ENCODE measurements around the gene MUC12. TPM values are rescaled to one million over a fixed set of nuclear protein-coding genes. Genes with fewer than 3 reads are reported as not detected.
"Not testable (repeated sequence)": the region's sequence is repeated elsewhere in the genome, so short reads cannot be mapped to it uniquely, and the experiment has no call there.

Gene MUC12
- total RNA-seq, 4 donors from 2014 or later = 1.4 TPM; not detected in 3

- Histone ChIP-seq H3K4me1 (no peaks in the 10 kb centered on the region), H3K27ac (no peak overlapping the region), H3K36me3 (no peaks in the 10 kb centered on the region), H3K27me3 (no peaks in the 10 kb centered on the region), H3K4me3 (no peak overlapping the region), H3K9me3 (no peaks in the 10 kb centered on the region)
- intact Hi-C loops (cut with DNase I; ENCODE audit: low total_unique reads) = no loop called here
- ATAC-seq (no peak), DNase-seq (no peak)
- TF ChIP-seq CTCF (IDR thresholded peaks at IDR 0.05 in 4 of 5, conservative IDR thresholded peaks at IDR 0.05 in 1 of 5) (no peak), POLR2A (IDR thresholded peaks at IDR 0.05) (no peak)
- in situ Hi-C loops (cut with MboI; ENCODE audit: low sequenced_read_pairs in 4 of 4) = no loop called here
These were observed 61.7 kb downstream of the MUC12 start for GRCh38 chr7:101031082-101031481.

- ATAC-seq (no peak), DNase-seq (no peak)
- intact Hi-C loops (cut with DNase I; ENCODE audit: low total_unique reads) = no loop called here
- H3K9me3 ChIP-seq = no peaks in the 10 kb centered on the region
- no peak overlapping the region for H3K4me3 ChIP-seq
- in situ Hi-C loops (cut with MboI; ENCODE audit: low sequenced_read_pairs in 4 of 4) = no loop called here
- no peaks in the 10 kb centered on the region for H3K36me3 ChIP-seq
- no peaks in the 10 kb centered on the region for H3K4me1 ChIP-seq
- TF ChIP-seq CTCF (IDR thresholded peaks at IDR 0.05 in 4 of 5, conservative IDR thresholded peaks at IDR 0.05 in 1 of 5) (no peak), POLR2A (IDR thresholded peaks at IDR 0.05) (no peak)
- no peak overlapping the region for H3K27ac ChIP-seq
- peaks cover 0 to 9% (median 0%) of the 10 kb centered on the region in 3 donors for H3K27me3 ChIP-seq
These were observed 66.6 kb downstream of the MUC12 start for GRCh38 chr7:101035941-101036340.

- H3K4me3 ChIP-seq; DNase-seq; in situ Hi-C loops (cut with MboI; ENCODE audit: low sequenced_read_pairs in 4 of 4); ATAC-seq; intact Hi-C loops (cut with DNase I; ENCODE audit: low total_unique reads); H3K9me3 ChIP-seq; H3K27ac ChIP-seq; H3K27me3 ChIP-seq; H3K4me1 ChIP-seq; H3K36me3 ChIP-seq: not testable (repeated sequence)
These were observed 71.9 kb downstream of the MUC12 start for GRCh38 chr7:101041283-101041682.

- H3K27me3 ChIP-seq = peaks cover 0 to 8% (median 5%) of the 10 kb centered on the region in 3 donors
- no peak overlapping the region for H3K4me3 ChIP-seq
- no peaks in the 10 kb centered on the region for H3K9me3 ChIP-seq
- no peaks in the 10 kb centered on the region for H3K36me3 ChIP-seq
- H3K4me1 ChIP-seq = no peaks in the 10 kb centered on the region
- TF ChIP-seq CTCF (IDR thresholded peaks at IDR 0.05 in 4 of 5, conservative IDR thresholded peaks at IDR 0.05 in 1 of 5) (no peak), POLR2A (IDR thresholded peaks at IDR 0.05) (no peak)
- peak in 1 of 2 donors; percentile 20 for DNase-seq
- ATAC-seq = peak; percentile 58
- H3K27ac ChIP-seq = no peak overlapping the region
- in situ Hi-C loops (cut with MboI; ENCODE audit: low sequenced_read_pairs in 4 of 4) = loop anchor here in 3 of 4 donors (5.0 to 10.0 kb wide), 4 partner anchors 84 to 166 kb away; partner anchors contain the start of gene ACHE (in 1 of the 3)
- intact Hi-C loops (cut with DNase I; ENCODE audit: low total_unique reads) = loop anchor here (5.0 kb wide), 2 partner anchors 91 to 351 kb away; partner anchors contain the start of genes MUC12 and POP7
These were observed 89.0 kb downstream of the MUC12 start for GRCh38 chr7:101058355-101058754.

GRCh38 chr7:101059620-101059942 lies 90.2 kb downstream of the MUC12 start:
- in situ Hi-C loops (cut with MboI; ENCODE audit: low sequenced_read_pairs in 4 of 4) = loop anchor here in 3 of 4 donors (5.0 to 10.0 kb wide), 4 partner anchors 85 to 167 kb away; partner anchors contain the start of gene ACHE (in 1 of the 3)
- H3K27ac ChIP-seq = no peak overlapping the region
- H3K9me3 ChIP-seq = no peaks in the 10 kb centered on the region
- peaks cover 0 to 12% (median 8%) of the 10 kb centered on the region in 3 donors for H3K27me3 ChIP-seq
- no peak for DNase-seq
- TF ChIP-seq CTCF (IDR thresholded peaks at IDR 0.05 in 4 of 5, conservative IDR thresholded peaks at IDR 0.05 in 1 of 5) = no peak
- no peak for TF ChIP-seq POLR2A (IDR thresholded peaks at IDR 0.05)
- H3K4me1 ChIP-seq = no peaks in the 10 kb centered on the region
- ATAC-seq = no peak
- H3K4me3 ChIP-seq = no peak overlapping the region
- intact Hi-C loops (cut with DNase I; ENCODE audit: low total_unique reads) = loop anchor here (1.0 to 5.0 kb wide), 3 partner anchors 92 to 352 kb away; partner anchors contain the start of genes MUC12 and POP7
- no peaks in the 10 kb centered on the region for H3K36me3 ChIP-seq

Measured in gastrocnemius medialis (tissue), 4 donors.